Measurements from ENCODE around the gene SFTA2. TPM values are rescaled to one million over a fixed set of nuclear protein-coding genes. Genes with fewer than 3 reads are reported as not detected.

SFTA2 gene
- total and polyA plus RNA-seq, 10 of the 15 experiments (the other 5 are each of a cell fraction or from before 2014, with no cell fraction given): 0.15 to 0.92 (median 0.33) TPM; not detected in 4

- peak in 1 of 2 experiments; percentile 85; a peak in 2 of 3 replicates for TF ChIP-seq EGR1 (IDR thresholded peaks at IDR 0.05; ENCODE audit: borderline replicate concordance in 1 of 2, low read depth in 2 of 2, low read length in 2 of 2)
- TF ChIP-seq ZBTB11 (CRISPR knock-in tag; IDR thresholded peaks at IDR 0.05): no peak
- 0 out of 2 replicates have a peak, but pooled peaks have one; percentile 15 for TF ChIP-seq YY1 (IDR thresholded peaks at IDR 0.05; ENCODE audit: low read depth, low read length)
Measured at GRCh38 chr6:30883685-30884520, 48.1 kb downstream of the SFTA2 start, which contains the start of gene DDR1 (continued).

- in situ Hi-C loops (cut with MboI) (no loop called here), intact Hi-C loops (cut with micrococcal nuclease; ENCODE audit: unreplicated experiment) (loop anchor here (2.0 kb wide), 2 partner anchors 18 to 26 kb away; partner anchors contain the start of gene GTF2H4)
- no peaks in the 10 kb centered on the region for H3K27me3 ChIP-seq (replicated peaks in 1 of 2; ENCODE audit: control insufficient read depth in 2 of 2, insufficient read depth in 2 of 2, low read length in 1 of 2)
- peaks cover 10% of the 10 kb centered on the region for H3K79me2 ChIP-seq (ENCODE audit: control insufficient read depth, insufficient read depth, low read length)
- peak overlapping the region; percentile 69 for H2AFZ ChIP-seq (ENCODE audit: control insufficient read depth, low read depth, low read length)
- peaks cover 38% of the 10 kb centered on the region for H3K4me1 ChIP-seq (ENCODE audit: control insufficient read depth, insufficient read depth, low read length)
- ChIA-PET RAD21 (ENCODE audit: unreplicated experiment) (interaction anchor here (0.5 to 10.7 kb wide), 28 partner anchors 12 to 314 kb away, joined by 3 to 144 read pairs (median 4); partner anchors contain the start of genes GTF2H4, IER3, MDC1 and VARS2), POLR2A (interaction anchor here (0.6 to 5.8 kb wide), 18 partner anchors 18 to 670 kb away, joined by 3 to 50 read pairs (median 4); partner anchors contain the start of genes DHX16, GTF2H4, MDC1 and TCF19), CTCF (interaction anchor here (0.6 to 6.7 kb wide), 15 partner anchors 21 to 482 kb away, joined by 3 to 71 read pairs (median 7); partner anchors contain the start of genes DHX16 and VARS2), SMC1A (ENCODE audit: uncharacterized antibody, unreplicated experiment) (interaction anchor here (0.5 to 4.9 kb wide), 19 partner anchors 16 to 396 kb away, joined by 3 to 40 read pairs (median 4); partner anchors contain the start of genes GTF2H4, MDC1 and VARS2)
- 11% methylated on average over 15 of the region's 15 CpGs for WGBS (ENCODE audit: insufficient coverage, insufficient replicate concordance, low lambda C conversion rate, missing lambda C conversion rate)
- no peaks in the 10 kb centered on the region for H4K20me1 ChIP-seq (ENCODE audit: control insufficient read depth, insufficient read depth)
- ATAC-seq (peak; percentile 60), FAIRE-seq (peak; percentile 84), DNase-seq (ENCODE audit: low read depth, low spot score) (peak; percentile 59)
- no peaks in the 10 kb centered on the region for H3K36me3 ChIP-seq (ENCODE audit: control insufficient read depth in 2 of 2, insufficient read depth in 2 of 2, low read length in 1 of 2)
- peak overlapping the region; percentile 81 for H3K27ac ChIP-seq (ENCODE audit: control insufficient read depth, insufficient read depth)
- BruUV-seq (replicated peaks): no TSS peak
- H3K4me3 ChIP-seq: peak overlapping the region; percentile 75
- peak overlapping the region; percentile 64 for H3K9ac ChIP-seq (ENCODE audit: control insufficient read depth, insufficient read depth, low read length)
- H3K9me3 ChIP-seq (replicated peaks; ENCODE audit: control insufficient read depth, insufficient read depth, low read length): no peaks in the 10 kb centered on the region
- H3K4me2 ChIP-seq (ENCODE audit: control insufficient read depth, insufficient read depth): peak overlapping the region; percentile 99
- peak; percentile 27; the same call in 1 of the 2 replicates for TF ChIP-seq POLR2A (IDR thresholded peaks at IDR 0.05; ENCODE audit: low read depth, low read length)
- no peak for TF ChIP-seq CBX5 (IDR thresholded peaks at IDR 0.05; ENCODE audit: low read depth)
- 0 out of 2 replicates have a peak, but pooled peaks have one; percentile 29 for TF ChIP-seq TCF3 (IDR thresholded peaks at IDR 0.05; ENCODE audit: borderline replicate concordance, insufficient read depth, low read depth, low read length)
- no peak for TF ChIP-seq BACH1 (IDR thresholded peaks at IDR 0.05; ENCODE audit: borderline replicate concordance)
- peak; percentile 18 for TF ChIP-seq EED (IDR thresholded peaks at IDR 0.05; ENCODE audit: low read depth)
- TF ChIP-seq RFX5 (IDR thresholded peaks at IDR 0.05; ENCODE audit: low read depth, low read length): no peak
- TF ChIP-seq EGR1 (IDR thresholded peaks at IDR 0.05; ENCODE audit: borderline replicate concordance in 1 of 2, low read depth in 2 of 2, low read length in 2 of 2): peak in 1 of 2 experiments; percentile 50; a peak in 1 of 3 replicates
- no peak for TF ChIP-seq EZH2 (IDR thresholded peaks at IDR 0.05; ENCODE audit: borderline replicate concordance, control insufficient read depth, low read depth, low read length)
- no peak for TF ChIP-seq JUND (IDR thresholded peaks at IDR 0.05; ENCODE audit: low read depth, low read length)
- peak; percentile 94 for TF ChIP-seq PAX5 (IDR thresholded peaks at IDR 0.05; ENCODE audit: borderline replicate concordance, low read depth, low read length)
- peak; percentile 59 for TF ChIP-seq MEF2B (IDR thresholded peaks at IDR 0.05; ENCODE audit: partially characterized antibody, poor library complexity, severe bottlenecking)
- TF ChIP-seq RB1 (IDR thresholded peaks at IDR 0.05; ENCODE audit: borderline replicate concordance): peak; percentile 21; the same call in 1 of the 2 replicates
- TF ChIP-seq ZSCAN29 (IDR thresholded peaks at IDR 0.05): no peak
Measured at GRCh38 chr6:30882759-30883684, 48.9 kb downstream of the SFTA2 start.
